NCI-H1930 (cell line): ENCODE measurements around the gene CNIH2.

Source experiments
- DNase-seq, 2 experiments: peaks; one replicate each; lab custom pipeline; 2025; lab: John Stamatoyannopoulos, UW

Gene CNIH2

DNA sequence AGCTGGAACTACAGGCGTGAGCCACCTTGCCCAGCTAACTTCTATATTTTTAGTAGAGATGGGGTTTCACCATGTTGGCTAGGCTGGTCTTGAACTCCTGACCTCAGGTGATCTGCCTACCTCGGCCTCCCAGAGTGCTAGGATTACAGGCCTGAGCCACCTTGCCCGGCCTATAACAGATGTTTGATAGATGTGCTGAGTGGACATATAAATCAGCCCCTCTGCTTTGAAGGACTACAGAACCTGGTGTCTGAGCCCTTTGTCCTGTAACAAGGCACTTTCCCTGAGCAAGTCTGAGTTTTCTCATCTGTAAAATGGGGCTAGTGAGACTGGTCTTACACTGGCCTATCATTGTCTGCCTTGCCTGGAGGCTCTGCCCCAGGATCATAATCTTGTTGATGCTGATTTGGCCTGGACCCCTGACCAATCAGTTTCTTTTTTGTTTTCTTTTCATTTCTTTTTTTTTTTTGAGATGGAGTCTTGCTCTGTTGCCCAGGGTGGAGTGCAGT is 51.2 kb downstream of the CNIH2 start:
- no peak for DNase-seq

DNA sequence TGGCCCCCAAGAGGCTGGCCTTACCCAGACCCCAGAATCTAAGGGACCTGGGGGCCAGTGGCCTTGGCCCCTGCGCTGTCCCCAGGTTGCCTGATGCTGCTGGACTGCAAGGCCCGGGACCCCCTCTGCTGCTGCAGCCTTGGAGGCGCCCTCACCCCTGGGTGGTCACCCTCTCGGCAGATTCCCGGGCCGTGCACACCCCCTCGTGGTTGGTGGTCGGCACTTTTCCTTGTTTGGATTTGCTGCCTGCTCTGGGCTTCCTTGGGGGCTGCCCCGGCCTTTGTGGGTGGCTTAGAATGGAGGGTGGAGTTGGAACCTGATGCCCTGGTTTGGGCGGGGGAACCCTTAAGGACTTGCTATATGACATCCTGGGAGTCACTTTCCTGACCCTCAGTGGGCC is 53.0 kb downstream of the CNIH2 start:
- no peak for DNase-seq

DNA sequence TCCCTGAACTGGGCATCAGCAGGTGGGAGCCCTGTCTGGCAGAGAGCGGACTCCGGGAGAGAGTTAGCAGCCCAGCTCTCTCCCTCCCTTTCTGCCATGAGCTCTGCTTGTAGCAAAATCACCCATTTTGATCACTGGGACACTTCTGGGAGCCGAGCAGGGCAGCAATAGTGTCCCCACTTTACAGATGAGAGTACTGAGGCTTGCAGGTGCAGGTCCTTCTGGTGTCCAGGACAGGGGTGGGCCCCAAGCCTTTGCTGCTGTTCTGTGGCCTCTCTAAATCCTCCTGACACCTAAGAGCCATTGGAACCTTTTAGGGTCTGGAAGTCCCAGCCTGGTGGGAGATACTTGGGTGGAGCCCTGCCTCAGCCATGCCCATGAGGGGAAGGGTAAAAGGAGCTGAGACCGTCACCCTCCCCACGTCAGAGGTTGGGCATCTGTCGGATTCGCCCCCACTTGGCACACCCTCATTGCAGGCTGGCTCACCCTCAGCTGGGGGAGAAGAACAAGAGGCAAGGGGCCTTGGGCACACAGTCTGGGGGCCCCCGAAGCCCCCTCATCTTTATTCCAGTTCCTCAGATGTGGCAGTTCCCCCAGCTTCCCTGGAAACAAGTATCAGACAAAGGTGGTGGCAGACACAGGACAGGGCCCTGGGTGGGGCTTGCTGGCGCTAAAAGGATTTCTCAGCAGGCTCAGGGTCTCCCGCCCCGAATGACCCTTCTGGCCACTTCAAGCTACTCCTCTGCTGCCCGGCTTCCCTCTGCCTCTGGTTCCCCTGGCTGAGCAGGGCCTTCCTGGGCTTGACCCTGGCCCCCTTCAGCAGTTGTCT is 53.8 kb downstream of the CNIH2 start:
- DNase-seq, result no peak

GRCh38 chr11:66332371-66333219 is 54.6 kb downstream of the CNIH2 start:
- no peak for DNase-seq

GRCh38 chr11:66333220-66333877 is 55.4 kb downstream of the CNIH2 start:
- no peak for DNase-seq
